K562 (cell line): Measurements from ENCODE around the gene SLC6A6. TPM values are rescaled to one million over a fixed set of nuclear protein-coding genes. Genes with fewer than 3 reads are reported as not detected.

Experiments
- ATAC-seq: fragments of 200-7000 bp; cut with Tn5 transposase; 3 replicates; pipeline ENCODE4 v1.9.1; 2020; ENCODE audit warnings: moderate library complexity
- BruUV-seq: library from RNA; stranded (reverse); fragments of 400-500 nt; replicated peaks from 2 replicates; lab custom pipeline; 2021; lab: Mats Ljungman, UMichigan
- CTCF ChIA-PET: fragments of 300-600 bp; formaldehyde crosslinking; extraction: SDS; loops from one replicate; lab custom pipeline; 2021; ENCODE audit warnings: low intra/inter-chr PET ratio; lab: Yijun Ruan, JAX
- POLR2A ChIA-PET: fragments of 300-600, 350-650 bp; sonication (Branson Sonifier 250); formaldehyde crosslinking; extraction: SDS; loops from one replicate; lab custom pipeline; 2021; ENCODE audit warnings: antibody characterized with exemption, inconsistent platforms; lab: Yijun Ruan, JAX
- DNase-seq, 4 experiments: peaks; one replicate each; pipeline versions ENCODE4 v3.0.0 to v3.0.0-alpha.2; 2011 to 2018; ENCODE audit warnings: low spot score in 3 of 4, mixed read lengths in 3 of 4; ENCODE audit errors: extremely low read depth in 1 of 4
- FAIRE-seq: peaks from 2 replicates; lab custom pipeline; 2011; peaks lifted over from hg19 to GRCh38; lab: Jason Lieb, UNC
- H2AFZ ChIP-seq: 2 replicates; pipeline ENCODE4 v1.6.0; 2011; ENCODE audit warnings: low read depth, low read length, control low read depth, inconsistent platforms
- H3K27ac ChIP-seq: fragments of 200-600 bp; 3 replicates; pipeline ENCODE4 v1.8.0; 2011; ENCODE audit warnings: low read depth, mild to moderate bottlenecking, control low read depth, inconsistent platforms, low read length, moderate library complexity, mixed read lengths; ENCODE audit errors: extremely low read depth
- H3K27me3 ChIP-seq, 2 experiments: fragments of 300-600 bp in 1 of 2; 2 replicates in 1 of 2; 3 replicates in 1 of 2; pipeline versions ENCODE4 v1.6.0 to v1.8.0; 2011; ENCODE audit warnings: inconsistent platforms in 2 of 2, low read length in 2 of 2, mild to moderate bottlenecking in 1 of 2, mixed read lengths in 1 of 2, moderate library complexity in 1 of 2; ENCODE audit not compliant: control insufficient read depth in 2 of 2, insufficient read depth in 2 of 2
- H3K36me3 ChIP-seq: fragments of 300-600 bp; 3 replicates; pipeline ENCODE4 v1.8.0; 2011; ENCODE audit warnings: mild to moderate bottlenecking, low read length, inconsistent platforms; ENCODE audit not compliant: control insufficient read depth, insufficient read depth
- H3K4me1 ChIP-seq, 2 experiments: fragments of 200-600 bp in 1 of 2; replicated peaks in 1 of 2; 2 replicates in 1 of 2; 3 replicates in 1 of 2; pipeline versions ENCODE4 v1.5.1 to v1.8.0; 2011; ENCODE audit warnings: inconsistent platforms in 2 of 2, low read length in 2 of 2, mild to moderate bottlenecking in 1 of 2, mixed read lengths in 1 of 2, moderate library complexity in 1 of 2; ENCODE audit not compliant: control insufficient read depth in 2 of 2, insufficient read depth in 2 of 2
- H3K4me2 ChIP-seq: 2 replicates; pipeline ENCODE4 v1.6.1; 2011; ENCODE audit warnings: low read length, control low read depth, inconsistent platforms, mixed read lengths; ENCODE audit not compliant: insufficient read depth
- H3K4me3 ChIP-seq: fragments of 200-600 bp; sonication (generic), shearing (Covaris generic); 2 replicates; pipeline ENCODE4 v1.5.1; 2016; ENCODE audit warnings: control low read depth, inconsistent platforms
- H3K79me2 ChIP-seq: fragments of 200-600 bp; 3 replicates; pipeline ENCODE4 v1.8.0; 2011; ENCODE audit warnings: low read length, inconsistent platforms; ENCODE audit not compliant: control insufficient read depth, insufficient read depth
- H3K9ac ChIP-seq, 2 experiments: 2 replicates each; pipeline versions ENCODE4 v1.6.0 to v1.6.1; 2011; ENCODE audit warnings: low read depth in 2 of 2, low read length in 2 of 2, control low read depth in 1 of 2, inconsistent platforms in 1 of 2, mild to moderate bottlenecking in 1 of 2, mixed read lengths in 1 of 2; ENCODE audit not compliant: insufficient read depth in 1 of 2
- H3K9me1 ChIP-seq: one replicate; pipeline ENCODE4 v1.6.0; 2011; ENCODE audit warnings: inconsistent platforms, mild to moderate bottlenecking, low read length, moderate library complexity; ENCODE audit not compliant: control insufficient read depth, insufficient read depth
- H3K9me3 ChIP-seq: replicated peaks from 2 replicates; pipeline ENCODE4 v1.5.1; 2011; ENCODE audit warnings: low read depth, low read length, inconsistent platforms; ENCODE audit not compliant: control insufficient read depth, insufficient read depth
- H4K20me1 ChIP-seq: replicated peaks from 2 replicates; pipeline ENCODE4 v1.6.1; 2011; ENCODE audit warnings: low read length, inconsistent platforms, mixed read lengths; ENCODE audit not compliant: control insufficient read depth, insufficient read depth
- ARID1B ChIP-seq: fragments of 450-650 bp; IDR thresholded peaks from 2 replicates; pipeline ENCODE4 v1.6.1; 2016; ENCODE audit warnings: antibody characterized with exemption, mild to moderate bottlenecking, inconsistent platforms
- BCLAF1 ChIP-seq, 2 experiments: fragments of 450-650 bp in 1 of 2; IDR thresholded peaks; 2 replicates each; pipeline ENCODE4 v1.6.1; 2011 to 2017; ENCODE audit warnings: low read depth in 2 of 2, antibody characterized with exemption in 1 of 2, borderline replicate concordance in 1 of 2, low read length in 1 of 2, mild to moderate bottlenecking in 1 of 2, mixed read lengths in 1 of 2; ENCODE audit not compliant: control insufficient read depth in 1 of 2
- POLR3A ChIP-seq: IDR thresholded peaks from 2 replicates; pipeline ENCODE4 v1.6.1; 2011; ENCODE audit warnings: borderline replicate concordance, mild to moderate bottlenecking, moderate library complexity; ENCODE audit not compliant: insufficient read length, insufficient read depth; ENCODE audit errors: extremely low read depth
- SAFB ChIP-seq: fragments of 200-400 bp; formaldehyde crosslinking; IDR thresholded peaks from 2 replicates; pipeline ENCODE4 v1.6.1; 2017; ENCODE audit warnings: low read depth, low read length, borderline replicate concordance
- SAFB2 ChIP-seq: fragments of 200-400 bp; formaldehyde crosslinking; IDR thresholded peaks from 2 replicates; pipeline ENCODE4 v1.6.1; 2018; ENCODE audit warnings: borderline replicate concordance, low read length, low read depth, moderate library complexity; ENCODE audit not compliant: severe bottlenecking
- ZFPM2 ChIP-seq: fragments of 250-450 bp; sonication (Bioruptor Pico); IDR thresholded peaks from 2 replicates; pipeline ENCODE4 v1.5.1; 2022; ENCODE audit warnings: mild to moderate bottlenecking
- ZNF224 ChIP-seq: sonication (generic); formaldehyde crosslinking; IDR thresholded peaks from 2 replicates; pipeline ENCODE4 v1.8.0; 2022; ENCODE audit warnings: mild to moderate bottlenecking, missing genetic modification reagents
- WGBS: fragments of 100-300 bp; shearing (Covaris generic); methylation state at CpG from one replicate; pipeline ENCODE4 v1.1.6; 2016; ENCODE audit warnings: low coverage, mixed read lengths; ENCODE audit not compliant: insufficient coverage; ENCODE audit errors: missing lambda C conversion rate; 5-methylcytosine and 5-hydroxymethylcytosine counted together
- in situ Hi-C: fragments of 300-500 bp; cut with MboI; formaldehyde crosslinking; loops from 4 replicates; pipeline ENCODE4 v1.15.0; 2018; ENCODE audit warnings: inconsistent platforms, mixed read lengths
- intact Hi-C: fragments of 100-400 bp; cut with micrococcal nuclease; formaldehyde crosslinking; loops from 2 replicates; pipeline ENCODE4 v1.14.2; 2022
- polyA plus RNA-seq, 8 experiments: library from polyadenylated mRNA; depleted of rRNA in 4 of 8; stranded (reverse) in 5 of 8; unstranded in 3 of 8; fragments of >200 nt; fragmentation: Nextera tagmentation in 2 of 8; fragmentation: Illumina TruSeq in 1 of 8; extraction: Ambion mirVana in 2 of 8; extraction: Trizol in 1 of 8; gene quantifications; 2 replicates each; pipeline versions ENCODE4 v1.2.1 to v1.2.3, GENCODE V29; 2011 to 2014; ENCODE audit warnings: inconsistent platforms in 1 of 8, missing spikeins in 1 of 8
- total RNA-seq, 7 experiments: library from RNA; depleted of rRNA in 6 of 7; stranded (reverse); fragments of >200 nt in 6 of 7; fragmentation: Illumina TruSeq in 2 of 7; extraction: Trizol in 2 of 7; gene quantifications; 2 replicates each; pipeline versions ENCODE4 v1.2.1 to v1.2.3, GENCODE V29; 2011 to 2021; ENCODE audit warnings: low replicate concordance in 1 of 7
- TF ChIP-seq, protein P1 (sequence below), 2 experiments: fragments of 250-450 bp in 1 of 2; fragments of 450-650 bp in 1 of 2; sonication (Bioruptor Pico) in 1 of 2; IDR thresholded peaks; 2 replicates each; pipeline versions ENCODE4 v1.6.1 to v1.8.0; 2016 to 2021; ENCODE audit warnings: mild to moderate bottlenecking in 2 of 2, moderate library complexity in 2 of 2, missing compliant biosample characterization in 1 of 2, missing genetic modification characterization in 1 of 2
- TF ChIP-seq, protein P2 (sequence below), 2 experiments: IDR thresholded peaks in 1 of 2; conservative IDR thresholded peaks in 1 of 2; 2 replicates each; pipeline ENCODE4 v1.6.1; 2016; ENCODE audit warnings: low read depth in 2 of 2, mild to moderate bottlenecking in 1 of 2, missing compliant biosample characterization in 1 of 2, missing genetic modification characterization in 1 of 2, moderate library complexity in 1 of 2

Gene SLC6A6
- total and polyA plus RNA-seq, 9 of the 15 experiments (the other 6 are each of a cell fraction or from before 2014, with no cell fraction given): 12.3 to 203 (median 93.2) TPM

DNA sequence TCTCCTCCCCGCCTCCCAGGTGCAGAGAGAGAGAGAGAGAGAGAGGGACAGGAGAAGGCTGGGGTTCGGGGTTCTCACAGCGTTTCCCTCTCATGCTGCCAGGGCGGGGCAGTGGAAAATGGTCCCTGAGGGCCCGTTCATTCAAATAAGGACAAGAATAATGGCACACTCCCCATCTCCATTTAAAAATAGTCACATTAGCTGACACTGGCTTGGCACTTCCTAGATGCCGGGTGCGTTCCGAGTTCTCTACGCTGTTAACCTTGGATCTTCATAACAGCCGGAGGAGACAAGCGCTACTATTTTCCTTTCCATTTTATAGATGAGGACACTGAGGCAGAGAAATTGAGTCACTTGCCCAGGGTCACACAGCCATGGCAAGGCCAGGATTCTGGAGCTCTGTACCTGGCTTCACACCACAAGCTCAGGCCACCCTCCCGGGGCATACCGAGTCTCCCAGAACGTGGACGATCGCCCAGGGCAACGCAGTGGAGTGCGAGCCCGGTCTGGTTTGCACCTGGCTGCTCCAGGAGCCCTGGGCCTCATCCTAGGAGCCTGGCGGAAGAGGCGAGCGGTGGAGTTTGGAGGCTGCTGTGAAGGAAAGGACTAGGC lies 608 bp upstream of the SLC6A6 start (continued):
- TF ChIP-seq ZFPM2 (CRISPR knock-in tag) (peak; percentile 64; the same call in 1 of the 2 replicates), ARID1B (no peak), ZNF224 (CRISPR knock-in tag) (no peak)
- TF ChIP-seq, protein P1, sequence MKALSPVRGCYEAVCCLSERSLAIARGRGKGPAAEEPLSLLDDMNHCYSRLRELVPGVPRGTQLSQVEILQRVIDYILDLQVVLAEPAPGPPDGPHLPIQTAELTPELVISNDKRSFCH (CRISPR knock-in tag; IDR thresholded peaks at IDR 0.05): no peak
- TF ChIP-seq, protein P1 (tag; IDR thresholded peaks at IDR 0.05): peak; percentile 42; the same call in 1 of the 2 replicates

GRCh38 chr3:14403619-14404155 lies 1.3 kb downstream of the SLC6A6 start:
- peak overlapping the region; percentile 80 for H2AFZ ChIP-seq
- in situ Hi-C loops: no loop called here
- H3K4me1 ChIP-seq: peaks cover 29 to 62% of the 10 kb centered on the region in 2 experiments
- peak overlapping the region; percentile 92 for H3K4me3 ChIP-seq
- FAIRE-seq (no peak), ATAC-seq (peak; percentile 9), DNase-seq (peak in 3 of 4 experiments; percentile 47 to 70 (median 59))
- peak overlapping the region; percentile 91 for H3K27ac ChIP-seq
- POLR2A ChIA-PET: interaction anchor here (0.6 to 5.2 kb wide), 10 partner anchors 11 to 244 kb away, joined by 3 to 33 read pairs (median 3); no protein-coding TSS in a partner anchor
- 1% methylated on average over 12 of the region's 12 CpGs for WGBS
- H4K20me1 ChIP-seq: 0 out of 2 replicates have a peak, but pooled peaks cover 4% of the 10 kb centered on the region
- CTCF ChIA-PET: no interaction called here
- H3K9ac ChIP-seq: peak overlapping the region; percentile 95 to 96
- H3K9me1 ChIP-seq: no peaks in the 10 kb centered on the region
- H3K27me3 ChIP-seq: no peaks in the 10 kb centered on the region
- peak overlapping the region; percentile 100 for H3K4me2 ChIP-seq
- peaks cover 50% of the 10 kb centered on the region for H3K36me3 ChIP-seq
- no TSS peak for BruUV-seq
- no peaks in the 10 kb centered on the region for H3K9me3 ChIP-seq
- intact Hi-C loops: loop anchor here (2.0 to 5.0 kb wide), 3 partner anchors 34 to 199 kb away; no protein-coding TSS in a partner anchor
- peaks cover 63% of the 10 kb centered on the region for H3K79me2 ChIP-seq
- TF ChIP-seq, protein P2, sequence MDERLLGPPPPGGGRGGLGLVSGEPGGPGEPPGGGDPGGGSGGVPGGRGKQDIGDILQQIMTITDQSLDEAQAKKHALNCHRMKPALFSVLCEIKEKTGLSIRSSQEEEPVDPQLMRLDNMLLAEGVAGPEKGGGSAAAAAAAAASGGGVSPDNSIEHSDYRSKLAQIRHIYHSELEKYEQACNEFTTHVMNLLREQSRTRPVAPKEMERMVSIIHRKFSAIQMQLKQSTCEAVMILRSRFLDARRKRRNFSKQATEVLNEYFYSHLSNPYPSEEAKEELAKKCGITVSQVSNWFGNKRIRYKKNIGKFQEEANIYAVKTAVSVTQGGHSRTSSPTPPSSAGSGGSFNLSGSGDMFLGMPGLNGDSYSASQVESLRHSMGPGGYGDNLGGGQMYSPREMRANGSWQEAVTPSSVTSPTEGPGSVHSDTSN (CRISPR knock-in tag; IDR thresholded peaks at IDR 0.05; ENCODE audit: low read depth): no peak
- TF ChIP-seq, protein P2 (tag; conservative IDR thresholded peaks at IDR 0.05; ENCODE audit: low read depth): peak; percentile 57
- TF ChIP-seq SAFB2 (no peak), POLR3A (no peak), SAFB (no peak), BCLAF1 (IDR thresholded peaks at IDR 0.05; ENCODE audit: borderline replicate concordance in 1 of 2, control insufficient read depth in 1 of 2, low read depth in 2 of 2, low read length in 1 of 2) (no peak)
